ENCODE measurements around the gene LRBA. TPM values are rescaled to one million over a fixed set of nuclear protein-coding genes. Genes with fewer than 3 reads are reported as not detected.

LRBA gene
- total RNA-seq, 1 experiment from 2014 or later = 53.4 TPM

- DNase-seq (ENCODE audit: low spot score) = no peak
Observed at GRCh38 chr4:150875367-150875766, 139.7 kb downstream of the LRBA start.

- no peak for DNase-seq (ENCODE audit: low spot score)
Observed at GRCh38 chr4:150874338-150875226, 140.5 kb downstream of the LRBA start.

GRCh38 chr4:150867148-150867547 is 147.9 kb downstream of the LRBA start:
- DNase-seq (ENCODE audit: low spot score) = peak; percentile 84

GRCh38 chr4:150863456-150863855 is 151.6 kb downstream of the LRBA start:
- no peak for DNase-seq (ENCODE audit: low spot score)

GRCh38 chr4:150862829-150863228 is 152.3 kb downstream of the LRBA start:
- no peak for DNase-seq (ENCODE audit: low spot score)

- DNase-seq (ENCODE audit: low spot score) = no peak
Observed at GRCh38 chr4:150859453-150859852, 155.6 kb downstream of the LRBA start.

GRCh38 chr4:150855981-150856510 is 159.0 kb downstream of the LRBA start:
- no peak for DNase-seq (ENCODE audit: low spot score)

- no peak for DNase-seq (ENCODE audit: low spot score)
Observed at GRCh38 chr4:150854600-150854999, 160.5 kb downstream of the LRBA start.

GRCh38 chr4:150853882-150854281 is 161.2 kb downstream of the LRBA start:
- no peak for DNase-seq (ENCODE audit: low spot score)

- DNase-seq (ENCODE audit: low spot score) = no peak
Observed at GRCh38 chr4:150852216-150852615, 162.9 kb downstream of the LRBA start.

- DNase-seq (ENCODE audit: low spot score) = peak; percentile 68
Observed at GRCh38 chr4:150849016-150849415, 166.1 kb downstream of the LRBA start.

- DNase-seq (ENCODE audit: low spot score) = no peak
Observed at GRCh38 chr4:150828159-150828558, 186.9 kb downstream of the LRBA start.

GRCh38 chr4:150827226-150827625 is 187.9 kb downstream of the LRBA start:
- DNase-seq (ENCODE audit: low spot score) = no peak

- DNase-seq (ENCODE audit: low spot score) = no peak
Observed at GRCh38 chr4:150826306-150826705, 188.8 kb downstream of the LRBA start.

- DNase-seq (ENCODE audit: low spot score) = no peak
Observed at GRCh38 chr4:150822407-150822806, 192.7 kb downstream of the LRBA start.

GRCh38 chr4:150821641-150822040 is 193.4 kb downstream of the LRBA start:
- no peak for DNase-seq (ENCODE audit: low spot score)

GRCh38 chr4:150820409-150820808 is 194.7 kb downstream of the LRBA start:
- DNase-seq (ENCODE audit: low spot score) = no peak

- no peak for DNase-seq (ENCODE audit: low spot score)
Observed at GRCh38 chr4:150818661-150819060, 196.4 kb downstream of the LRBA start.

- DNase-seq (ENCODE audit: low spot score) = no peak
Observed at GRCh38 chr4:150817804-150818528, 197.1 kb downstream of the LRBA start.

- DNase-seq (ENCODE audit: low spot score) = no peak
Observed at GRCh38 chr4:150817017-150817416, 198.1 kb downstream of the LRBA start.

- DNase-seq (ENCODE audit: low spot score) = no peak
Observed at GRCh38 chr4:150816491-150816890, 198.6 kb downstream of the LRBA start.

GRCh38 chr4:150814873-150815272 is 200.2 kb downstream of the LRBA start:
- DNase-seq (ENCODE audit: low spot score) = no peak
